ENCODE results near the gene NCOA5. TPM values are rescaled to one million over a fixed set of nuclear protein-coding genes. Genes with fewer than 3 reads are reported as not detected.

NCOA5 gene
- total RNA-seq, 1 donor, result 15.6 TPM

DNA sequence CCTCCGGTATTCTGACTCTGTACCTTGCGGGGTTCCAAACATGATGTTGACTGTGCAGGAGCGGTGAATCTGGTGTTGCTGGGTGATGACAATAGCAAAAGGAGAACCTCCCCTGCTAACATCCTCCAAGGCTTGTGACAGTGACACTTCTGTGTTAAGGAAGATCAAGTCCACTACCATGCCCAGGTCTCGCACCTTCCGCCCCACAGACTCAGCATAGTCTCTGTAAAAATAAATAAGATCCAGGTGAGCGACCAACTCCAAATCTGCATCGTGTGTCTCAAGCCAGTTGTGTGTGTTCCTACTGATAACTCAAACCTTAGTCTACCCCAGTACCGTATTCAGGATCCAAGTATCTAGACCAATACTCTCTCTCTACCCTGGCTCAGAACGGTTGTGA is 24.8 kb downstream of the NCOA5 start:
- H3K4me1 ChIP-seq (ENCODE audit: insufficient read depth, low read length), result peaks cover 26% of the 10 kb centered on the region
- no peaks in the 10 kb centered on the region for H3K9me3 ChIP-seq (ENCODE audit: low read depth, low read length)
- H3K4me3 ChIP-seq (ENCODE audit: low read length), result no peak overlapping the region
- H3K27me3 ChIP-seq (ENCODE audit: insufficient read depth, low read length), result no peaks in the 10 kb centered on the region

GRCh38 chr20:46063652-46064054 is 26.1 kb downstream of the NCOA5 start:
- H3K4me1 ChIP-seq (ENCODE audit: insufficient read depth, low read length), result peaks cover 38% of the 10 kb centered on the region
- H3K27me3 ChIP-seq (ENCODE audit: insufficient read depth, low read length), result no peaks in the 10 kb centered on the region
- H3K4me3 ChIP-seq (ENCODE audit: low read length), result no peak overlapping the region
- no peaks in the 10 kb centered on the region for H3K9me3 ChIP-seq (ENCODE audit: low read depth, low read length)

DNA sequence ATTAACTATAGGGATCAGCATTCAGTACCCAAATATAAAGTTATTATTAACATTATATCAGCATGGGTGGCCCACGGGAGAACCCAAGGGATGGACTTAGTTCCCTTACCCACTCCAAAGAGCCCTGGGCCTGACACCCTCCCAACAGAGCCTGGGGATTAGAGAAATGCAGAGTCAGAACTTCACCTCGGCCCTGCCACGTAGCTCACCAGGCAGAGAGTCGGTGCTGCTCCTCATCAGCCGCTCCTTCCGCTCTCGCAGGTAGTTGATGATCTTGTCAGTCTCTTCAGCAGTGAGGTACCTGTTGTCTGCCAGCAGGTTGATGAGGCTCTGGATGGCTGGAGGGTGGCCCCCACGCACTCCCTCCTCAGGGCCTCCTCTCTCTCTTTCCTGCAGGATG is 26.6 kb downstream of the NCOA5 start:
- H3K4me1 ChIP-seq (ENCODE audit: insufficient read depth, low read length), result peaks cover 43% of the 10 kb centered on the region
- no peaks in the 10 kb centered on the region for H3K9me3 ChIP-seq (ENCODE audit: low read depth, low read length)
- peaks cover 1% of the 10 kb centered on the region for H3K27me3 ChIP-seq (ENCODE audit: insufficient read depth, low read length)
- no peak overlapping the region for H3K4me3 ChIP-seq (ENCODE audit: low read length)

- Histone ChIP-seq H3K27me3 (ENCODE audit: insufficient read depth, low read length) (peaks cover 7% of the 10 kb centered on the region), H3K9me3 (ENCODE audit: low read depth, low read length) (no peaks in the 10 kb centered on the region), H3K4me1 (ENCODE audit: insufficient read depth, low read length) (peaks cover 48% of the 10 kb centered on the region), H3K4me3 (ENCODE audit: low read length) (no peak overlapping the region)
Observed at GRCh38 chr20:46062621-46063020, 27.1 kb downstream of the NCOA5 start.

DNA sequence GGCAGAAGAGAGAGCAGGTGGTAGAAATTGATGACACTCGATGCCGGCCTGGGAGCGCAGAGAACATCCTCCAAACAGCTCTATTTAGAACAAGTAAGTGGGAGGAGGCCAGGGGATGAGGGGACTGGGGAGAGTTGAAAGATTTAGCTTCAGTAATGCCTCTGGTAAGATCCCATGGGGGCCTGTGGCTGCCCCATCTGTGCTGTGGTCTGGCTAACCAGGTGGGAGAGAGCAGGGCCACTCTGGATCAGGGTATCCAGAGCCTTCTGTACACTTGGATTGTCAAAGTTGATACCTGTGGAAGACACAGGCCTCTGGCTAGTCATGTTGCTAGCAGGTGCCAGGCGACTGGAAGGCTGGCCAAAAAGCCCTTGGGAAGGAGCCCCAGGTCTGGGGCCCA is 27.6 kb downstream of the NCOA5 start:
- Histone ChIP-seq H3K9me3 (ENCODE audit: low read depth, low read length) (no peaks in the 10 kb centered on the region), H3K27me3 (ENCODE audit: insufficient read depth, low read length) (peaks cover 11% of the 10 kb centered on the region), H3K4me1 (ENCODE audit: insufficient read depth, low read length) (peaks cover 53% of the 10 kb centered on the region), H3K4me3 (ENCODE audit: low read length) (no peak overlapping the region)

- Histone ChIP-seq H3K9me3 (ENCODE audit: low read depth, low read length) (no peaks in the 10 kb centered on the region), H3K4me1 (ENCODE audit: insufficient read depth, low read length) (peaks cover 53% of the 10 kb centered on the region), H3K27me3 (ENCODE audit: insufficient read depth, low read length) (peaks cover 18% of the 10 kb centered on the region), H3K4me3 (ENCODE audit: low read length) (no peak overlapping the region)
Observed at GRCh38 chr20:46060975-46061374, 28.8 kb downstream of the NCOA5 start.

DNA sequence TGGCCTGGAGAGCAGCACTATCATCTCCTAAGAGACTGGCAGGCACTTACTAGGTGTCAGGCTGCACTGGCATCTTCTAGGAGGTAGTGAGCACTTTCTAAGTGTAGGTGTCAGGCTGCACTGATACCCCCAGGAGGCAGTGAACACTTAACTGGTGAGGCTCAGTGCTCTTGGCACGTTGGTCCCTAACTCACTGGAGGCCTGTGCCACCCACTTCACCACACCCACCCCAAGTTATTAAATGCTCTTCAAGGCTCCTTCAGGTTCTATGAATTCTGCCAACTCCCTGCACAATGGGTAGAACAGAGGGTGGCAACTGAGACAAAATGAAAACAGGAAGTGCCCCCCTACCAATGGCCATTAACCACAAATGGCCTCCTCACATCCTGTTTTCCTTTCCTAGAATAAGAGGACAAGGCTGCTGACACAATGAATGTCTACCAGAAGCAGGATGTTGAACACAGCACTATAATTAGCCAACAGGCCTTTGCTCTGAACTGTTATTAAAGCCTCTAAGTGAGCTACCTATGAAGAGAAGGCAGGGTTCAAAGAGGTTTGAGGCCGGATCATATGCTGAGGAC is 29.4 kb downstream of the NCOA5 start:
- Histone ChIP-seq H3K4me1 (ENCODE audit: insufficient read depth, low read length) (peaks cover 53% of the 10 kb centered on the region), H3K9me3 (ENCODE audit: low read depth, low read length) (no peaks in the 10 kb centered on the region), H3K4me3 (ENCODE audit: low read length) (no peak overlapping the region), H3K27me3 (ENCODE audit: insufficient read depth, low read length) (peaks cover 18% of the 10 kb centered on the region)

GRCh38 chr20:46058599-46059281 is 31.0 kb downstream of the NCOA5 start:
- peaks cover 18% of the 10 kb centered on the region for H3K27me3 ChIP-seq (ENCODE audit: insufficient read depth, low read length)
- H3K4me3 ChIP-seq (ENCODE audit: low read length), result no peak overlapping the region
- H3K9me3 ChIP-seq (ENCODE audit: low read depth, low read length), result no peaks in the 10 kb centered on the region
- H3K4me1 ChIP-seq (ENCODE audit: insufficient read depth, low read length), result peaks cover 53% of the 10 kb centered on the region

DNA sequence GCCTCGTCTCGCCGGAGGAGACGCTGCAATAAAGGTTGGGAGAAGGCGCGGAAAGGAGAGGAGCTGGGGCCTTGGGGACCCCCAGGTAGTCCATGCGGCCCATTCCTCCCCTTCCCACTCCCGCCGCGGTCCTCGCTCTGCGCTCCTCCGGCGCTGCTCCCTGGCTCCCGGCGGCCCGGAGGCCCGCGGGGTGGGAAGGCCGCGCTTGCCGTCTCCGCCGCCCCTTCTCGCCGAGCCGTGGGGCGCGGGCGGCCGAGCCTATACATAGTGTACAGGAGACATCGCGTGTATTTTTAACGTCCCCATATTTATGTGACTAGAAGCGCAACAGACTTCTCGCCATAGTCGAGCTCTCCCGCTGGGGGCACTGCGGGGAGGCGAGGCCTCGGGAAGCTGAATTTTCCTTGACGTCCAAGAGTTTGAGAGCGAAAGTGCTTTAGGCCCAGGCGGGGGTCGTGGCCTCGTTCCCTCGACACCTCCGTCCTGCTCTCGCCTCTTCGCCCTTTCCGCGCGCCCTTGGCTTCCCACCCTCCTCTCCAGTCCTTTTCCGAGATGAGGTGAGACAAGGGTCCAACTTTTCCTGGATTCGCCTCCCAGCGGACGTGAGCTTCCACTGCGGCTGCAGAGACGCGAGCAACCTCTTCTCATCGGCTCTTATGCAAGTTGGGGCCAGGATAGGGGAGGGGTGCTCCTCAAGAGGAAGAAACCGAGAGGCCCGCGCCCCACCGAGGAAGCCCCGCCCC is 31.7 kb downstream of the NCOA5 start:
- no peaks in the 10 kb centered on the region for H3K9me3 ChIP-seq (ENCODE audit: low read depth, low read length)
- H3K4me3 ChIP-seq (ENCODE audit: low read length), result no peak overlapping the region
- peaks cover 18% of the 10 kb centered on the region for H3K27me3 ChIP-seq (ENCODE audit: insufficient read depth, low read length)
- H3K4me1 ChIP-seq (ENCODE audit: insufficient read depth, low read length), result peaks cover 53% of the 10 kb centered on the region

GRCh38 chr20:46056970-46057855 is 32.5 kb downstream of the NCOA5 start:
- Histone ChIP-seq H3K4me1 (ENCODE audit: insufficient read depth, low read length) (peaks cover 49% of the 10 kb centered on the region), H3K4me3 (ENCODE audit: low read length) (no peak overlapping the region), H3K9me3 (ENCODE audit: low read depth, low read length) (no peaks in the 10 kb centered on the region), H3K27me3 (ENCODE audit: insufficient read depth, low read length) (peaks cover 18% of the 10 kb centered on the region)

DNA sequence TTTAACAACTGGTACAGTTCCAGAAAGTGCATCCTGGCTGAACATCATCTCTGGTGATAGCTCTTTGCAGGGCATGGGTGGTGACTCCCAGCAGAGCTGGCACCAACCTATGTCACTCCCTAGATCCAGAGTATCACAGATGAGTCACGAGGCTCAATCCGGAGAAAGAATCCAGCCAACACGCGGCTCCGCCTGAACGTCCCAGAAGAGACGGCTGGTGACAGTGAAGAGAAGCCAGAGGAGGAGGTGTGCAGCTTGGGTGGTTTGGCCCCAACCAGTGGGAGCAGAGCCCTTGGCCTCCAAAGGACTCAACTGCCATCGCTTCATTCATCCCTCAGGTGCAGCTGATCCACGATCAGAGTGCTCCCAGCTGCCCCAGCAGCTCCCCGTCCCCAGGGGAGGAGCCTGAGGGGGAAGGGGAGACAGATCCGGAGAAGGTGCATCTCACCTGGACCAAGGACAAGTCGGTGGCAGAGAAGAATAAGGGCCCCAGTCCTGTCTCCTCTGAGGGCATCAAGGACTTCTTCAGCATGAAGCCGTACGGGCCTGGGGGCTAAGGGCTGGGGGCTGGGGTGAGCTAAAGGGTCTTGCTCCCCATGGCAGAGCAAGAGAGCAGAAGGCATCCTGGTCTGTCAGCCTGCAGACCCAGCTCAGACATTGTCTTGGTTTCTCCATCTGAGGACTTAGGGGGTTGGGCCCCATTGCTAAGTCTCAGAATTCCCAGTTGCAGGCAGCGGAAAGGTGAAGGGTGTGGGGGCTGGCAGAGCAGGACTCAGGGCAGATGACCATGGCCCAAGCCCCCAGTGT is 33.5 kb downstream of the NCOA5 start:
- Histone ChIP-seq H3K27me3 (ENCODE audit: insufficient read depth, low read length) (peaks cover 18% of the 10 kb centered on the region), H3K9me3 (ENCODE audit: low read depth, low read length) (no peaks in the 10 kb centered on the region), H3K4me3 (ENCODE audit: low read length) (no peak overlapping the region), H3K4me1 (ENCODE audit: insufficient read depth, low read length) (peaks cover 39% of the 10 kb centered on the region)

- H3K27me3 ChIP-seq (ENCODE audit: insufficient read depth, low read length), result peaks cover 18% of the 10 kb centered on the region
- no peaks in the 10 kb centered on the region for H3K9me3 ChIP-seq (ENCODE audit: low read depth, low read length)
- no peak overlapping the region for H3K4me3 ChIP-seq (ENCODE audit: low read length)
- peaks cover 29% of the 10 kb centered on the region for H3K4me1 ChIP-seq (ENCODE audit: insufficient read depth, low read length)
Observed at GRCh38 chr20:46055269-46055668, 34.5 kb downstream of the NCOA5 start.

DNA sequence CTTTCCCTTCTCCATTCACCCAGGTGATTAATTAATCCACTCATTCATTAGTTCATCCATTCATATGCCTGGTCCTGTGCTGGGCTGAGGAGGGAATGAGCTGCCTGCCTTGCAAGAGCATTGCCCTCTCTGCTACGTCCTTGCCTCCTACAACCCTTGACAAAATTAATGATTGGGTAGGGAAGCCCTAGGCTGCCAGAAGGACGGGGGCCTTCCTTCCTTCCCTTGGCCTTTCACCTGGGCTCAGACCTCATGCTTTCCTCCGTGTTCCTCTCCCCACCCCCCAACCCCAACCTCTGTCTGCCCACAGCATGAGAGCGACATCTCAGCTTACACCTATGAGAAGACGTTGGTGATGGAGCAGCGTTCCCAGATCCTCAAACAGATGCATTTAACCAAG is 35.2 kb downstream of the NCOA5 start:
- Histone ChIP-seq H3K27me3 (ENCODE audit: insufficient read depth, low read length) (peaks cover 18% of the 10 kb centered on the region), H3K9me3 (ENCODE audit: low read depth, low read length) (no peaks in the 10 kb centered on the region), H3K4me1 (ENCODE audit: insufficient read depth, low read length) (peaks cover 23% of the 10 kb centered on the region), H3K4me3 (ENCODE audit: low read length) (no peak overlapping the region)

DNA sequence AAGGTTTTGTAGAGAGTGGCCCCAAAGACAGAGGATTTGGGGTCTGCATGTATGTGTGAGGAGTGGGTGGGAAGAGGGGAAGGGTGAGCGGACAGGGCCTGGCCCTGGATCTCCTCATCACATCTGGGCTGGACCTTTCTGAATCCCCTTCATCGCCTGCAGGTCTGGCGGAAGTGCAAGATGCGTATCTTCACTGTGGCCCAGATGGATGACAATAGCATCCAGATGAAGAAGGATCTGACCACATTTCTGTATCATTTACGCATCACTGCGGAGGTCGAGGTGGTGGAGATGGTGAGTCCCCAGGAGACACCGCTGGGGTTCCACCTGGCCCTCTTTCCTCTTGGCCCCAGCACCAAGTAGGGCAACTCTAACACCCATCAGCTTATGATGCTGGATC is 36.3 kb downstream of the NCOA5 start:
- H3K9me3 ChIP-seq (ENCODE audit: low read depth, low read length), result no peaks in the 10 kb centered on the region
- H3K4me3 ChIP-seq (ENCODE audit: low read length), result no peak overlapping the region
- peaks cover 13% of the 10 kb centered on the region for H3K4me1 ChIP-seq (ENCODE audit: insufficient read depth, low read length)
- peaks cover 18% of the 10 kb centered on the region for H3K27me3 ChIP-seq (ENCODE audit: insufficient read depth, low read length)

All from mononuclear cell (primary cell).